Thyroid gland (tissue), 4 donors: ENCODE results near the gene ISLR. TPM values are rescaled to one million over a fixed set of nuclear protein-coding genes. Genes with fewer than 3 reads are reported as not detected.
A peak's percentile ranks its signal among the peaks of the same experiment; 100 is the strongest.

Experiments used
- DNase-seq, 2 donors: peaks; one replicate each; pipeline ENCODE4 v3.0.0-alpha.2; 2019
- H3K27ac ChIP-seq, 3 donors: fragments of 200-600 bp; sonication (generic); 1 replicate in 2 of 3; 2 replicates in 1 of 3; pipeline ENCODE4 v1.5.1; 2016 to 2019; ENCODE audit warnings: mild to moderate bottlenecking in 1 of 3, moderate library complexity in 1 of 3
- H3K27me3 ChIP-seq: fragments of 200-600 bp; sonication (generic); one replicate; pipeline ENCODE4 v1.5.1; 2019
- H3K36me3 ChIP-seq, 2 donors: fragments of 200-600 bp; sonication (generic); one replicate each; pipeline ENCODE4 v1.5.1; 2016 to 2019
- H3K4me1 ChIP-seq, 2 donors: fragments of 200-600 bp; sonication (generic); one replicate each; pipeline ENCODE4 v1.5.1; 2017 to 2019
- H3K4me3 ChIP-seq, 3 donors: fragments of 200-600 bp; sonication (generic); replicated peaks in 1 of 3; 1 replicate in 2 of 3; 2 replicates in 1 of 3; pipeline ENCODE4 v1.5.1; 2016; ENCODE audit warnings: mild to moderate bottlenecking in 1 of 3
- H3K9me3 ChIP-seq: fragments of 200-600 bp; sonication (generic); one replicate; pipeline ENCODE4 v1.5.1; 2017
- POLR2A ChIP-seq, 2 donors: fragments of 450-650 bp; IDR thresholded peaks; one replicate each; pipeline ENCODE4 v1.6.1; 2017; ENCODE audit warnings: antibody characterized with exemption in 2 of 2, mild to moderate bottlenecking in 2 of 2, moderate library complexity in 1 of 2
- WGBS, 2 donors: methylation state at CpG; one replicate each; pipeline ENCODE4 v1.1.5; 2017; 5-methylcytosine and 5-hydroxymethylcytosine counted together
- intact Hi-C: fragments of 100-400 bp; cut with DNase I; formaldehyde crosslinking; loops from one replicate; pipeline ENCODE4 v1.15.1; 2023
- small RNA-seq: library from RNA; depleted of rRNA; stranded (forward); fragments of <200 nt; gene quantifications from one replicate; pipeline ENCODE3, GENCODE V24; 2016
- total RNA-seq, 4 donors: library from RNA; depleted of rRNA; stranded (reverse); fragments of >200 nt; gene quantifications; one replicate each; pipeline ENCODE4 v1.2.3, GENCODE V29; 2016
- TF ChIP-seq, protein P1 (sequence below), 6 experiments: fragments of 200-600 bp in 3 of 6; fragments of 450-650 bp in 3 of 6; sonication (generic) in 3 of 6; IDR thresholded peaks; one replicate each; pipeline ENCODE4 v1.5.1; 2016 to 2019; ENCODE audit warnings: antibody characterized with exemption in 6 of 6, mild to moderate bottlenecking in 2 of 6, inconsistent platforms in 1 of 6, moderate library complexity in 1 of 6

The ISLR gene
- total RNA-seq, 4 donors from 2014 or later, result 90.8 to 151 (median 97.7) TPM

DNA sequence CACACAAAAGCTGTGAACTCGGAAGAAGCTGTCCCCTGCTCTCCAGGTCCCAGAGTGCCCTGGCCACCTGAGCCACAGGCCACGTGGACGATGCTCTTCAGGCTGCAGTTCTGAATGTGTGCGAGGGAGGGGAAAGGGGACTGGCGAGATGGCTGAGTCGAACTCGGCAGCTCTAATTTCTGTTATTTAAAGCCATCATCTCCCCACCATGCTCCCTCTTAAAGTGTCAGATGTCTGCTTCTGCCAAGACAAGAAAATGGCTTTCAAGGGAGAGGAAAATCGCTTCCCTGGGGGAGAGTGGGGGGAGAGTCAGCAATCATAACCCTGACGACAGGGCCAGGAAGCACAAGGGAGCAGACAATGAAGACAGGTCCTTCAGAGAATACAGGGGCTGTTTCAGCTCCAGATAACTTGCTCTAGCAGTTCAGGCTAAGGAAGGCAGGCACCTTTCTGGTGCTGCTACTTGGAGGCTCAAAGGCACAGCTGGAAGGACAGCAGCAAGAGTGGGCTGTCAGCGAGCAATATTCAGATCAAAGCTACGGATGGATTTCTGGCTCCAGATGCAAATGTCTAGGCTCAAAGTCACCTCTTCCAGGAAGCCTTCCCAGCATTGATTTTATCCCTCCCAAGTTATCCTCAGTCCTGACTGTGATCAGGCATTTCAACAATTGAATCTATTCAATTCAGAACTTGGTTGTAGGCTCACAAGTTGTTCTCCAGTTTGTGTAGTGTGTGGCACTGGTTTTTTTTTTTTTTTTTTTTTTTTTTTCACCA, 47.2 kb downstream of the ISLR start:
- no peaks in the 10 kb centered on the region for H3K27me3 ChIP-seq
- no peaks in the 10 kb centered on the region for H3K36me3 ChIP-seq
- TF ChIP-seq, protein P1, sequence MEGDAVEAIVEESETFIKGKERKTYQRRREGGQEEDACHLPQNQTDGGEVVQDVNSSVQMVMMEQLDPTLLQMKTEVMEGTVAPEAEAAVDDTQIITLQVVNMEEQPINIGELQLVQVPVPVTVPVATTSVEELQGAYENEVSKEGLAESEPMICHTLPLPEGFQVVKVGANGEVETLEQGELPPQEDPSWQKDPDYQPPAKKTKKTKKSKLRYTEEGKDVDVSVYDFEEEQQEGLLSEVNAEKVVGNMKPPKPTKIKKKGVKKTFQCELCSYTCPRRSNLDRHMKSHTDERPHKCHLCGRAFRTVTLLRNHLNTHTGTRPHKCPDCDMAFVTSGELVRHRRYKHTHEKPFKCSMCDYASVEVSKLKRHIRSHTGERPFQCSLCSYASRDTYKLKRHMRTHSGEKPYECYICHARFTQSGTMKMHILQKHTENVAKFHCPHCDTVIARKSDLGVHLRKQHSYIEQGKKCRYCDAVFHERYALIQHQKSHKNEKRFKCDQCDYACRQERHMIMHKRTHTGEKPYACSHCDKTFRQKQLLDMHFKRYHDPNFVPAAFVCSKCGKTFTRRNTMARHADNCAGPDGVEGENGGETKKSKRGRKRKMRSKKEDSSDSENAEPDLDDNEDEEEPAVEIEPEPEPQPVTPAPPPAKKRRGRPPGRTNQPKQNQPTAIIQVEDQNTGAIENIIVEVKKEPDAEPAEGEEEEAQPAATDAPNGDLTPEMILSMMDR (IDR thresholded peaks at IDR 0.05), result no peak
- no peak for TF ChIP-seq POLR2A (IDR thresholded peaks at IDR 0.05)
- DNase-seq, result peak in 1 of 2 donors; percentile 35
- H3K9me3 ChIP-seq, result no peaks in the 10 kb centered on the region
- intact Hi-C loops, result no loop called here
- H3K4me3 ChIP-seq, result no peak overlapping the region
- WGBS, 2 donors, result 49 to 59% methylated on average over 11 of the region's 11 CpGs
- no peak overlapping the region for H3K27ac ChIP-seq
- peaks cover 5 to 8% of the 10 kb centered on the region in 2 donors for H3K4me1 ChIP-seq

- H3K9me3 ChIP-seq, result no peaks in the 10 kb centered on the region
- intact Hi-C loops, result no loop called here
- H3K4me3 ChIP-seq, result no peak overlapping the region
- no peak for DNase-seq
- H3K4me1 ChIP-seq, result peaks cover 5 to 8% of the 10 kb centered on the region in 2 donors
- no peaks in the 10 kb centered on the region for H3K36me3 ChIP-seq
- no peak overlapping the region for H3K27ac ChIP-seq
- H3K27me3 ChIP-seq, result no peaks in the 10 kb centered on the region
- TF ChIP-seq, protein P1 (IDR thresholded peaks at IDR 0.05), result no peak
- TF ChIP-seq POLR2A (IDR thresholded peaks at IDR 0.05), result no peak
- 74 to 76% methylated on average over 12 of the region's 12 CpGs for WGBS, 2 donors
Measured at GRCh38 chr15:74221399-74222239, 48.1 kb downstream of the ISLR start.

- 55 to 69% methylated on average over 24 to 25 of the region's 25 CpGs for WGBS, 2 donors
- intact Hi-C loops, result no loop called here
- Histone ChIP-seq H3K36me3 (no peaks in the 10 kb centered on the region), H3K27me3 (no peaks in the 10 kb centered on the region), H3K27ac (no peak overlapping the region), H3K9me3 (no peaks in the 10 kb centered on the region), H3K4me1 (peaks cover 5 to 8% of the 10 kb centered on the region in 2 donors), H3K4me3 (no peak overlapping the region)
- DNase-seq, result no peak
- no peak for TF ChIP-seq POLR2A (IDR thresholded peaks at IDR 0.05)
- TF ChIP-seq, protein P1 (IDR thresholded peaks at IDR 0.05), result no peak
Measured at GRCh38 chr15:74222240-74223119, 49.0 kb downstream of the ISLR start.

GRCh38 chr15:74225928-74226327, 52.4 kb downstream of the ISLR start:
- TF ChIP-seq, protein P1 (IDR thresholded peaks at IDR 0.05), result no peak
- no peak for TF ChIP-seq POLR2A (IDR thresholded peaks at IDR 0.05)
- Histone ChIP-seq H3K4me1 (peaks cover 15 to 18% of the 10 kb centered on the region in 2 donors), H3K27ac (no peak overlapping the region), H3K4me3 (no peak overlapping the region), H3K36me3 (no peaks in the 10 kb centered on the region), H3K27me3 (no peaks in the 10 kb centered on the region), H3K9me3 (no peaks in the 10 kb centered on the region)
- intact Hi-C loops, result no loop called here
- WGBS, 2 donors, result 69 to 90% methylated on average over 2 to 5 of the region's 5 CpGs
- no peak for DNase-seq

Small RNAs within 50 kb of the gene (small RNA-seq; reads per million reads assigned to genes)
- not detected for gene RF00017

Other genes with a start within 250 kb of the ISLR start
- gene LOXL1, start 247.2 kb upstream of the ISLR start, total RNA-seq, result 10 to 100 TPM in 3 of 4 donors, 1 to 10 TPM in 1; 9.9 to 15.2 (median 12.0) TPM
- gene STOML1, start 181.4 kb upstream of the ISLR start, total RNA-seq, result 10 to 100 TPM; 15.3 to 42.1 (median 30.1) TPM
- 100 to 1,000 TPM in 1 of 4 donors, 10 to 100 TPM in 3; 55.9 to 141 (median 76.5) TPM for gene PML, start 179.0 kb upstream of the ISLR start, total RNA-seq
- under 1 TPM in 2 of 4 donors, not detected in 2; 0.22 to 0.54 TPM for gene GOLGA6A, start 91.2 kb upstream of the ISLR start, total RNA-seq
- gene ISLR2, start 43.1 kb upstream of the ISLR start, total RNA-seq, result under 1 TPM in 1 of 4 donors, not detected in 3; 0.40 TPM
- gene STRA6, start 29.1 kb downstream of the ISLR start, total RNA-seq, result not detected
- under 1 TPM in 1 of 4 donors, not detected in 3; 0.13 TPM for gene CCDC33, start 62.6 kb downstream of the ISLR start, total RNA-seq
- 1 to 10 TPM in 1 of 4 donors, under 1 TPM in 2, not detected in 1; 0.54 to 1.2 (median 0.56) TPM for gene CYP11A1, start 193.9 kb downstream of the ISLR start, total RNA-seq